ENCODE results near the gene BRINP2. TPM values are rescaled to one million over a fixed set of nuclear protein-coding genes. Genes with fewer than 3 reads are reported as not detected.

BRINP2 gene
- total and polyA plus RNA-seq, 2 of the 4 experiments (the other 2 are of a cell fraction), result not detected

DNA sequence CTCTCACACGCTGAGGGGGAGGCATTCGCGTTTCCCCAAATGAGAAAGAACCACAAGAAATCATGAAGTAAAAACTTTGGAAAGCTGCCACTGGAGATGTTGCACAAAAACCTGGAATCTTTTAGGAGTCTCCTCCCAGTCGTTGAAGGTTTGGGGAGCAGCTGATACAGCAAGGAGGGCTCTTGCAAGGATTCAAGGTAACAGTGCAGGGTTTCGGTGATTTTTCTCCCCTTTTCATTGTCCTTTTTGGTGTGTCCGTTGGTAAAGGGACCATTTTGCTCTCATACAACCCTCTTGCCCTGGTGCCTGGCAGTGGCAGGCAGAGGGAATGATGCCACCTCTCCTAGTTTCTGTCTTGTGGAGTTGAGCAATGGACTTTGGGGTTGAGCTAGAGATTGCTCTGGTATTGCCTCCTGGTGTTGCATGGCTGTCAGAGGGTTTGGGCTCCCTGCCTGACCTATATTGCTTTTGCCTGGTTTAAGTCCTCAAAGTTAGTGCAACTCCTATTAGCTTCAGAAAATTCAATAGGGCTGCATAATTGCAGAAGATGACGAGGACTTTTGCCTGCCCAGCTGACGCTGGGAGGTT lies 872 bp downstream of the BRINP2 start:
- Histone ChIP-seq H3K27me3 (ENCODE audit: control insufficient read depth, insufficient read depth, low read length) (peaks cover 44% of the 10 kb centered on the region), H2AFZ (replicated peaks; ENCODE audit: low read length, poor library complexity) (no peak overlapping the region), H4K91ac (ENCODE audit: insufficient read depth, low read depth, low read length) (no peak overlapping the region), H3K14ac (replicated peaks; ENCODE audit: low read depth, low read length) (no peak overlapping the region), H2BK5ac (ENCODE audit: low read depth, low read length, poor library complexity, severe bottlenecking) (no peak overlapping the region), H3K9ac (ENCODE audit: low read depth, low read length) (no peak overlapping the region), H3K4me3 (ENCODE audit: insufficient read depth, low read depth, low read length) (no peak overlapping the region), H3K79me1 (ENCODE audit: low read depth in 1 of 2, low read length in 2 of 2) (no peaks in the 10 kb centered on the region), H4K8ac (ENCODE audit: low read depth in 2 of 2, low read length in 2 of 2) (no peak overlapping the region), H4K20me1 (ENCODE audit: insufficient read depth, low read length) (no peaks in the 10 kb centered on the region), H2BK15ac (ENCODE audit: low read depth, low read length) (no peak overlapping the region), H2AK9ac (replicated peaks; ENCODE audit: low read depth, low read length, poor library complexity) (no peak overlapping the region), H3K9me3 (ENCODE audit: control insufficient read depth, insufficient read depth, low read length) (no peaks in the 10 kb centered on the region), H3K18ac (ENCODE audit: low read depth, low read length) (no peak overlapping the region), H3K23ac (ENCODE audit: low read depth, low read length) (no peak overlapping the region), H2BK20ac (ENCODE audit: low read depth, low read length) (no peak overlapping the region), H3K4me1 (ENCODE audit: control insufficient read depth, insufficient read depth, low read length) (no peaks in the 10 kb centered on the region), H3K4me2 (ENCODE audit: low read depth, low read length) (no peak overlapping the region; the same call in 1 of the 2 replicates), H4K5ac (ENCODE audit: low read depth, low read length) (no peak overlapping the region), H3K36me3 (ENCODE audit: control insufficient read depth, insufficient read depth, low read length) (no peaks in the 10 kb centered on the region), H3K9me1 (ENCODE audit: insufficient read depth, low read length) (no peaks in the 10 kb centered on the region; the same call in 1 of the 2 replicates), H3K56ac (ENCODE audit: extremely low read depth, insufficient read depth, low read length) (no peak overlapping the region), H2AK5ac (ENCODE audit: low read depth, low read length) (no peak overlapping the region), H3K4ac (ENCODE audit: low read depth, low read length) (no peak overlapping the region), H3K27ac (ENCODE audit: insufficient read depth, low read length) (no peak overlapping the region), H2BK120ac (ENCODE audit: low read depth, low read length) (no peak overlapping the region)
- dilution Hi-C loops (cut with HindIII; ENCODE audit: low sequenced_read_pairs, unreplicated experiment), result no loop called here
- no peak for TF ChIP-seq MAFK (IDR thresholded peaks at IDR 0.05; ENCODE audit: low read depth, low read length)
- BruUV-seq (replicated peaks), result no TSS peak
- WGBS, 2 experiments (ENCODE audit: extremely low coverage in 2 of 2, insufficient read length in 1 of 2), result 20% methylated on average over 1 of the region's 8 CpGs; no CpG with 5 or more reads in 1 of the 2 experiments
- in situ Hi-C loops (cut with MboI; ENCODE audit: low sequenced_read_pairs), result no loop called here
- intact Hi-C loops (cut with micrococcal nuclease), result no loop called here
- ATAC-seq (ENCODE audit: low read depth) (no peak), DNase-seq (no peak)
- POLR2A ChIA-PET (ENCODE audit: unreplicated experiment), result no interaction called here
- CTCF ChIA-PET, result interaction anchor here (1.7 kb wide), 1 partner anchor 10 kb away, joined by 6 read pairs; no protein-coding TSS in a partner anchor

All from IMR-90 (cell line).